ENCODE measurements around the gene ANAPC16. TPM values are rescaled to one million over a fixed set of nuclear protein-coding genes. Genes with fewer than 3 reads are reported as not detected.
"Not testable (repeated sequence)": the region's sequence is repeated elsewhere in the genome, so short reads cannot be mapped to it uniquely, and the experiment has no call there.

Gene ANAPC16
- total RNA-seq, 1 donor from 2014 or later, result 166 TPM

DNA sequence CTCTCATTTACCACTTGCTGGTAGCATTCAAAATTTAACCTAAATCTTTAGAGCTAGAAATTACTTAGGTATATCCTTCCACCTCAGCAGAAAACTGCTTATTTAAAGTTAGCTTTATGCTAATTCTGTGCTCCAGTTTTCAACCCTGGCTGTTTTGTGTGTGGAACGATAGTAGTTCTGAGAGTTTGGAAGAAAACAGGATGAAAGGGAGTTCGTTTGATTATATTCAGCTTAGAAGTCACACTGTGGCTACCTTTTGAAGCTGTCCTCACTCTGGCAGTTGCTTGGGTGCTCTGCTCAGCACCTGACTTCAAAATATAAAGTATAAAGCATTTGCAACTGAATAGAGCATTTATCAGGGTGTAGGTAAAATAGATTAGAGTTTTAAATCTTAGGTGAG is 2.9 kb downstream of the ANAPC16 start:
- TF ChIP-seq, protein P1, sequence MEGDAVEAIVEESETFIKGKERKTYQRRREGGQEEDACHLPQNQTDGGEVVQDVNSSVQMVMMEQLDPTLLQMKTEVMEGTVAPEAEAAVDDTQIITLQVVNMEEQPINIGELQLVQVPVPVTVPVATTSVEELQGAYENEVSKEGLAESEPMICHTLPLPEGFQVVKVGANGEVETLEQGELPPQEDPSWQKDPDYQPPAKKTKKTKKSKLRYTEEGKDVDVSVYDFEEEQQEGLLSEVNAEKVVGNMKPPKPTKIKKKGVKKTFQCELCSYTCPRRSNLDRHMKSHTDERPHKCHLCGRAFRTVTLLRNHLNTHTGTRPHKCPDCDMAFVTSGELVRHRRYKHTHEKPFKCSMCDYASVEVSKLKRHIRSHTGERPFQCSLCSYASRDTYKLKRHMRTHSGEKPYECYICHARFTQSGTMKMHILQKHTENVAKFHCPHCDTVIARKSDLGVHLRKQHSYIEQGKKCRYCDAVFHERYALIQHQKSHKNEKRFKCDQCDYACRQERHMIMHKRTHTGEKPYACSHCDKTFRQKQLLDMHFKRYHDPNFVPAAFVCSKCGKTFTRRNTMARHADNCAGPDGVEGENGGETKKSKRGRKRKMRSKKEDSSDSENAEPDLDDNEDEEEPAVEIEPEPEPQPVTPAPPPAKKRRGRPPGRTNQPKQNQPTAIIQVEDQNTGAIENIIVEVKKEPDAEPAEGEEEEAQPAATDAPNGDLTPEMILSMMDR (IDR thresholded peaks at IDR 0.05; ENCODE audit: insufficient read depth, low read length, severe bottlenecking), result no peak
- DNase-seq (ENCODE audit: low read depth), result no peak
- Histone ChIP-seq H3K4me3 (ENCODE audit: low read depth, low read length) (no peak overlapping the region), H3K27me3 (ENCODE audit: control insufficient read depth, insufficient read depth, low read length) (no peaks in the 10 kb centered on the region), H3K36me3 (ENCODE audit: control insufficient read depth, insufficient read depth, low read length) (peaks cover under 1% of the 10 kb centered on the region)
- no peak for FAIRE-seq

DNA sequence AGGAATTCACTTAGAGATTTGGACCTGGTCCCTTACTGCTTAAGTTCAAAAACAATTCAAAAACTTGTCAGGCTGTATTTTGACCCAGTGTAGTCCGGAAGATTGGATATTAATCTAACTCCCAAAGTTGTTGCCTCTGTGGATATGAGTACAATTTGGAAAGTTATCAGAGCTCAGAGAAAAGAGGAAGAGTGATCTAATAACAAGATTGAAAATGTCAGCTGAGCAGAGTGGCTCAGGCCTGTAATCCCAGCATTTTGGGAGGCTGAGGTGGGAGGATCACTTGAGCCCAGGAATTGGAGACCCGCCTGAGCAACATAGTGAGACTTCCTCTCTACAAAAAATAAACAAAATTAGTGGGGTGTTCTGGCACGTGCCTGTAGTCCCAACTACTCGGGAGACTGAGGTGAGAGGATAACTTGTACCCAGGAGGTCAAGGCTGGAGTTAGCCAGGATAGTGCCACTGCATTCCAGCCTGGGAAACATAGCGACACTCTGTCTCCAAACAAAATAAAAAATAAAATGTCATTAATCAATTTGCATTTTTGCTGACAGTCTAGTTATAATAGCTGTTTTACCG is 3.5 kb downstream of the ANAPC16 start:
- H3K36me3 ChIP-seq (ENCODE audit: control insufficient read depth, insufficient read depth, low read length), result peaks cover 5% of the 10 kb centered on the region
- H3K4me3 ChIP-seq (ENCODE audit: low read depth, low read length), result no peak overlapping the region
- TF ChIP-seq, protein P1 (IDR thresholded peaks at IDR 0.05; ENCODE audit: insufficient read depth, low read length, severe bottlenecking), result no peak
- no peaks in the 10 kb centered on the region for H3K27me3 ChIP-seq (ENCODE audit: control insufficient read depth, insufficient read depth, low read length)
- FAIRE-seq (no peak), DNase-seq (ENCODE audit: low read depth) (no peak)

DNA sequence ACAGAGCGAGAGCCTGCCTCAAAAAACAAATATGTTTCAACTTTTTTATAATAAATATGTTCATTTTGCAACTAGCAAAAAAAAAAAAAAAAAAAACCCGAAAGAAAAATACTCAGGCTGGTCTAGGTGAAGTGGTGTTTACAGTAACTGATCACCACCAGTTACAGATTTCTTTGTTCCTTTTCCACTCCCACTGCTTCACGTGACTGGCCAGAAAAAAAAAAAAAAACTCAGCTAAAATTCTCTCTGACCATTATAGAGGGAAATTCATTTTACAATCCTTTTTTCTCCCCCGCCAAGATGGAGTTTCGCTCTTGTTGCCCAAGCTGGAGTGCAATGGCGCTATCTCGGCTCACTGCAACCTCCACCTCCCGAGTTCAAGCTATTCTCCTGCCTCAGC is 4.8 kb downstream of the ANAPC16 start:
- H3K36me3 ChIP-seq (ENCODE audit: control insufficient read depth, insufficient read depth, low read length), result peaks cover 7% of the 10 kb centered on the region
- H3K4me3 ChIP-seq (ENCODE audit: low read depth, low read length), result no peak overlapping the region
- TF ChIP-seq, protein P1 (IDR thresholded peaks at IDR 0.05; ENCODE audit: insufficient read depth, low read length, severe bottlenecking), result no peak
- no peaks in the 10 kb centered on the region for H3K27me3 ChIP-seq (ENCODE audit: control insufficient read depth, insufficient read depth, low read length)
- FAIRE-seq (no peak), DNase-seq (ENCODE audit: low read depth) (no peak)

DNA sequence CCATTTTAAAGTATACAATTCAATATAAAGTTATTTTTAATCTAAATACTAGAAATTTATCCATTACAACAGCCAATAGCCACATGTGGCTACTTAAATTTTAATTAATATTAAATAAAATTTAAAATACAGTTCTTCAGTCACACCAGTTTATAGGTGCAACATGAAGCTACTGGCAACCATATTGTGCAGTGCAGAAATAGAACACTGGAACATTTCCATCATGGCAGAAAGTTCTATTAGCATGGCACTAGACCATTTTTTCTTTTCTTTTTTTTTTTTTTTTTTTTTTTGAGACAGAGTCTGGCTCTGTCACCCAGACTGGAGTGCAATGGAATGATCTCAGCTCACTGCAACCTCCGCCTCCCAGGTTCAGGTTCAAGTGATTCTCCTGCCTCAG is 5.5 kb downstream of the ANAPC16 start:
- Histone ChIP-seq H3K36me3 (ENCODE audit: control insufficient read depth, insufficient read depth, low read length) (peaks cover 7% of the 10 kb centered on the region), H3K27me3 (ENCODE audit: control insufficient read depth, insufficient read depth, low read length) (no peaks in the 10 kb centered on the region), H3K4me3 (ENCODE audit: low read depth, low read length) (no peak overlapping the region)
- TF ChIP-seq, protein P1 (IDR thresholded peaks at IDR 0.05; ENCODE audit: insufficient read depth, low read length, severe bottlenecking), result no peak
- DNase-seq (ENCODE audit: low read depth) (no peak), FAIRE-seq (no peak)

DNA sequence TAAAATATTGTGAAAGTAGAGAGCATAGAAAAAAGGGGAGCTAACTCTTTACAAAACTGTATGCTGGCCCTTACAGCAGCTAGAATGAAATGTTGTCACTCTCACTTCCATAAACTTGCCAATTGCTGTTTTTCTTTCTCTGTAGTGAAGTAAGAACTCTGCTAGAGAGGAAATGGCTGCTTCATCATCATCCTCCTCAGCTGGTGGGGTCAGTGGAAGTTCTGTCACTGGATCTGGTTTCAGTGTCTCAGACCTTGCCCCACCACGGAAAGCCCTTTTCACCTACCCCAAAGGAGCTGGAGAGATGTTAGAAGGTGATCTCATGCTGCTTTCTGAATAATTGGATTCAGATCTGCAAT is 7.9 kb downstream of the ANAPC16 start:
- DNase-seq (ENCODE audit: low read depth), result no peak
- no peak overlapping the region for H3K4me3 ChIP-seq (ENCODE audit: low read depth, low read length)
- H3K36me3 ChIP-seq (ENCODE audit: control insufficient read depth, insufficient read depth, low read length), result peaks cover 7% of the 10 kb centered on the region
- TF ChIP-seq, protein P1 (IDR thresholded peaks at IDR 0.05; ENCODE audit: insufficient read depth, low read length, severe bottlenecking), result no peak
- no peaks in the 10 kb centered on the region for H3K27me3 ChIP-seq (ENCODE audit: control insufficient read depth, insufficient read depth, low read length)
- FAIRE-seq, result no peak

DNA sequence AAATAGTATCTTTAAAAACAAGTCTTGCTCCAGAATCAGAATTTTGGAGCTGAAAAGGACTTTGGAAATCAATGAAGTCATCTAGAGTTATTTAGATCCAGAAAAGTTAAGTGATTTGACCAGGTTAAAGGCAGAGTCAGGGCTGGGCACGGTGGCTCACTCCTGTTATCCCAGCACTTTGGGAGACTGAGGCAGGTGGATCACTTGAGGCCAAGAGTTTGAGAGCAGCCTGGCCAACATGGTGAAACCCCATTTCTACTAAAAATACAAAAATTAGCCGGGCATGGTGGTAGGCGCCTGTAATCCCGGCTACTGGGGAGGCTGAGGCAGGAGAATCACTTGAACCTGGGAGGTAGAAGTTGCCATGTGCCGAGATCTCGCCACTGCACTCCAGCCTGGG is 8.4 kb downstream of the ANAPC16 start:
- H3K36me3 ChIP-seq (ENCODE audit: control insufficient read depth, insufficient read depth, low read length); FAIRE-seq; DNase-seq (ENCODE audit: low read depth); H3K4me3 ChIP-seq (ENCODE audit: low read depth, low read length); H3K27me3 ChIP-seq (ENCODE audit: control insufficient read depth, insufficient read depth, low read length): not testable (repeated sequence)
